GM19099 (cell line): ENCODE results near the gene EXD3.

Experiments
- POLR2A ChIP-seq: IDR thresholded peaks from 3 replicates; pipeline ENCODE4 v1.6.1; 2011; ENCODE audit warnings: low read depth; ENCODE audit not compliant: insufficient read length; ENCODE audit errors: extremely low read depth

The EXD3 gene

GRCh38 chr9:137430723-137431415 is 7.9 kb upstream of the EXD3 start:
- TF ChIP-seq POLR2A = no peak

GRCh38 chr9:137429974-137430722 is 7.2 kb upstream of the EXD3 start:
- TF ChIP-seq POLR2A = no peak

GRCh38 chr9:137429546-137429890 is 6.6 kb upstream of the EXD3 start:
- no peak for TF ChIP-seq POLR2A

- no peak for TF ChIP-seq POLR2A
These were observed 6.0 kb upstream of the EXD3 start for GRCh38 chr9:137428841-137429545.

DNA sequence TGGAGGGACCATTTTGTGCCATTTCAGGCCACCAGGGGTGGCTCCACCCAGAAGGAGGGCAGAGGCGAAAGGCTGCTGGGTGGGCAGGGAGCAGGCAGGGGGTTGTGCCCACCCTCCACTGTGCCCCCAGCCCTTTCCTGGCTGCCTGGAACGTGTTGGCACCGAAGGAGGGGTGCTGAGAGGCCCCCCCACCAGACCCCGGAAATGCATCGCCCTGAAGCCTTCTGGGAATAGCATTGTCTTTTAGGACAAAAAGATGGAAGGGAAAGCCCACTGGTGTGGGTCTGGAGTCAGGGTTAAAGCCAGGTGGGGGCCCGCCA is 5.3 kb upstream of the EXD3 start:
- TF ChIP-seq POLR2A = no peak

- TF ChIP-seq POLR2A = no peak
These were observed 4.7 kb upstream of the EXD3 start for GRCh38 chr9:137427454-137428310.

- TF ChIP-seq POLR2A = no peak
These were observed 3.2 kb upstream of the EXD3 start for GRCh38 chr9:137426018-137426681.

- TF ChIP-seq POLR2A = no peak
These were observed 741 bp upstream of the EXD3 start for GRCh38 chr9:137423514-137424291.

DNA sequence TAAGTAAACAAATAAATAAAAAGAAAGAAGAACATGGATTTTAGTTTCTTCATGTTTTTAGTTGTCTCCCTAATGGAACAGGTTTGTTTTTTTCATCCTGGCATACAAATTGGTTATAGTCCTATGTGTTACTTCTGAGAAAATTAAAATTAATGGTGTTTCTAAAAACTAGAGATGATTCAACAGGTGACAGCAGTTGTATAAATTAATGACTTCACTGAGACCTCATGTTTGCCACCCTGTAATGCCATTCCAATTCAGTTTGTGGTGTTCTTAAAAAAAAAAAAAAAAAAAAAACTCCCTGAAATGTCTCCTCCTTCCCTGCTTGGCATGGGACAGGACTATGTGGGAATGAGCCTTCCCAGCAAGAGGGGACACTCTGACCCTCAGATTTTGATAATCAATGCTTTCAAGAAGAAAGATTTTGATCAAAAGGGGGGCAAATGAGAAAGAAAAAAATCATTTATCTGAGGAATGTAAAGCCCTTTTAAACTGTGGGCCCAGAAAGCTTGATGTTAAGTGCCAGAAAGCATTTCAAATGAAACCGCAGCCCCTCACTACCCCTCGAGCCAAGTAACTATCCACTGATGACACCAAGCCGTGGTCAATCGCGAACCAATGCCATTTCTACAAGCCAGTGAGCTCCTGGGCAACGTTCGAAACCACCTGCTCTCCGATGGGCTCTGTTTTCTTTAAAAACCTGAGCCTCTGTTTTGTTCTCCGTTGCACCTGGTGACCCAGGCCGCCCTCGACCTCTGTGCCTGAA is 941 bp downstream of the EXD3 start:
- no peak for TF ChIP-seq POLR2A

DNA sequence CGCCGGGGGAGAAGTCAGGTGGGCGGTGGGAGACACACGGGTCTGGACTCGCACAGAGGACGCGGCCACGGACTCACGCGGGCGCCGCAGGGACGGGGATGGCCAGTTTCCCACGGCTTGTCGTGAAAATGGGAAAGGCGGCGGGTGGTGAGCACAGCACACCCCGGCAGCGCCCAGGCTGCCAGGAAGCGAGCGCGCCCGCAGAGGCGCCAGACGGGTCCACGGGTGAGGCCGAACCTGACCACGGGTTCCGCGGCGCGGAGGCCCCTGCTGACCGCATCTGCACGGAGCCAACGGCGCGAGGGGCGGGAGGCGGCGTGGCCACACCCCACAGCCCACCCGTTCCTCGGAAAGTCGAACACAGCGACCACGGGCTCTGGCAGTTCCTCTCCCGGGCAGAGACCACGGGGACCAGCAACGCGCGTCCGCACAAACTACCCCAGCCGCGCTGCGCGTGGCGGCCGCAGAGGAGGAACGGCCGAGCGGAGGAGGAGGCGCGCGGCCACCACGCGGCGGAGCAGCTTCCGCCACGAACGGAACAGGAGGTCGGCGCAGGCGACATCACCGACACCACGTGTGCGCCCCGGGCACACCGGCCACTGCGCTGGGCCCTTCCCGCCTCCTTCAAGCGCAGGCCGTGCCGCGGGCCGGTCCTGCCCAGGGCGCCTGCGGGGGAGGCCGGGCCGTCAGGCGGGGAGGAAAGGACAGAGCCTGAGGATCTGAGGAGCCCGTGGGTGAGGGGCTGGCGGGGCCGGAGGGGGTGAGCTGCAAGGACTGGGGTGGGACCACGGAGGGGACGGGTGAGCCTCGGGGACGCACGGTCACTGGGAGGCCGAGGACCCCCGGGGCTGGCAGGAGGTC is 5.6 kb downstream of the EXD3 start:
- TF ChIP-seq POLR2A = no peak

GRCh38 chr9:137416563-137417151 is 6.3 kb downstream of the EXD3 start:
- no peak for TF ChIP-seq POLR2A

DNA sequence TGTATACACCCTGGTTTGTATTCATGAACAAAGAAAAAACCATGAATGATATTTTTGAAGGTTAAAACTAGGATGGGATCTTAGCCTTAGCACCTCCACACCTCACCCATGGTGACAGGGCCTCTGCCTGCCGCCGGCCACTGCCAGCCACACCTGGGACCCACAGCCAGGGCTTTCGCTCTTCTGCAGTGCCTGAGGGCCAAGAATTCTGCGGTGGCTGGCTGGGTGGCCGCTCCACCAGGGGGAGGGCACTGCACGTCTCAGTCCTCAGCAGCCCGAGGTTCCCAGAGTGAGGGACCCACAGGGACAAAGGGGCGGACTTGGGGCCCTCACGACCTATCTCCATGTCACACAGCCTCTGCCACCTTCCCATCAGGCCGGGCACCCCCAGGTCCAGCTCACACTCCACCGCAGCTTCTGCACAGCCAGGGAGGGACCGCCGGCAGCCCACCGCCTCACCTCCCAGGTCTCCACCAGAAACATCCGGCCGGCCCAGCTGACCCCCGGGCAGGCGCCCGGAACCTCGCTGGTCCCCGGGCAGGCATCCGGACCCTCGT is 6.9 kb downstream of the EXD3 start:
- no peak for TF ChIP-seq POLR2A
